PC-9 (cell line): ENCODE results near the gene SUMF1. TPM values are rescaled to one million over a fixed set of nuclear protein-coding genes. Genes with fewer than 3 reads are reported as not detected.
A peak's percentile ranks its signal among the peaks of the same experiment; 100 is the strongest.

Source experiments
- BruUV-seq: library from RNA; stranded (reverse); fragments of 400-500 nt; replicated peaks from 2 replicates; lab custom pipeline; 2021; lab: Mats Ljungman, UMichigan
- CTCF ChIA-PET: fragments of 300-600 bp; sonication (Branson Sonifier 250); formaldehyde crosslinking; loops from one replicate; lab custom pipeline; 2022; ENCODE audit warnings: antibody characterized with exemption; lab: Charles Lee
- POLR2A ChIA-PET: fragments of 300-600 bp; sonication (Branson Sonifier 250); formaldehyde crosslinking; loops from one replicate; lab custom pipeline; 2022; ENCODE audit warnings: antibody characterized with exemption; ENCODE audit not compliant: unreplicated experiment; lab: Charles Lee
- DNase-seq, 2 experiments: peaks; one replicate each; pipeline versions ENCODE4 v3.0.0 to v3.0.0-alpha.2; 2015 to 2022; ENCODE audit warnings: mixed read lengths in 1 of 2
- H2AFZ ChIP-seq: fragments of 200-600 bp; sonication (generic); 2 replicates; pipeline ENCODE4 v1.8.1; 2017; ENCODE audit warnings: antibody characterized with exemption
- H3F3A ChIP-seq: fragments of 200-600 bp; sonication (generic); 2 replicates; pipeline ENCODE4 v1.8.1; 2017; ENCODE audit warnings: antibody characterized with exemption, mild to moderate bottlenecking, low read depth; ENCODE audit not compliant: insufficient read depth
- H3K27ac ChIP-seq: fragments of 200-600 bp; sonication (generic); 2 replicates; pipeline ENCODE4 v1.6.1; 2016; ENCODE audit warnings: mixed run types
- H3K27me3 ChIP-seq: fragments of 200-600 bp; sonication (generic); 2 replicates; pipeline ENCODE4 v1.6.1; 2016; ENCODE audit warnings: low read depth, mixed run types; ENCODE audit not compliant: insufficient read depth
- H3K36me3 ChIP-seq: fragments of 200-600 bp; sonication (generic); 2 replicates; pipeline ENCODE4 v1.6.1; 2016; ENCODE audit warnings: low read depth, mixed run types
- H3K4me1 ChIP-seq: fragments of 200-600 bp; sonication (generic); replicated peaks from 2 replicates; pipeline ENCODE4 v1.6.1; 2016; ENCODE audit warnings: mixed run types; ENCODE audit not compliant: insufficient read depth
- H3K4me2 ChIP-seq: fragments of 200-600 bp; sonication (generic); 2 replicates; pipeline ENCODE4 v1.6.1; 2017; ENCODE audit warnings: mixed run types
- H3K4me3 ChIP-seq: fragments of 200-600 bp; sonication (generic); 2 replicates; pipeline ENCODE4 v1.6.1; 2016; ENCODE audit warnings: mixed run types
- H3K79me2 ChIP-seq: fragments of 200-600 bp; sonication (generic); 2 replicates; pipeline ENCODE4 v1.6.1; 2017; ENCODE audit warnings: low read depth, mixed run types
- H3K9me2 ChIP-seq: fragments of 200-600 bp; sonication (generic); 2 replicates; pipeline ENCODE4 v1.8.1; 2017; ENCODE audit warnings: mild to moderate bottlenecking; ENCODE audit not compliant: insufficient read depth
- H3K9me3 ChIP-seq: fragments of 200-600 bp; sonication (generic); 2 replicates; pipeline ENCODE4 v1.8.1; 2016; ENCODE audit warnings: low read depth; ENCODE audit not compliant: insufficient read depth
- H4K20me1 ChIP-seq: fragments of 200-600 bp; sonication (generic); 2 replicates; pipeline ENCODE4 v1.8.1; 2017; ENCODE audit not compliant: insufficient read depth
- CTCF ChIP-seq: fragments of 200-600 bp; sonication (generic); conservative IDR thresholded peaks from 2 replicates; pipeline ENCODE4 v1.6.1; 2017; ENCODE audit warnings: mixed run types, antibody characterized with exemption, mild to moderate bottlenecking, moderate library complexity
- EZH2 ChIP-seq: fragments of 200-600 bp; sonication (generic); IDR thresholded peaks from 2 replicates; pipeline ENCODE4 v1.8.0; 2017; ENCODE audit warnings: antibody characterized with exemption, low read depth
- intact Hi-C: fragments of 100-400 bp; cut with micrococcal nuclease; formaldehyde crosslinking; loops from one replicate; pipeline ENCODE4 v1.10.0; 2022; ENCODE audit not compliant: unreplicated experiment
- total RNA-seq: library from RNA; stranded (reverse); gene quantifications from 2 replicates; pipeline ENCODE4 v1.2.3, GENCODE V29; 2021

SUMF1 gene
- total RNA-seq, 1 experiment from 2014 or later: 41.6 TPM

GRCh38 chr3:4426782-4427344, 40.2 kb downstream of the SUMF1 start:
- intact Hi-C loops: no loop called here
- Histone ChIP-seq H3K9me2 (no peaks in the 10 kb centered on the region), H3K36me3 (no peaks in the 10 kb centered on the region), H3K4me1 (peaks cover 23% of the 10 kb centered on the region), H3K79me2 (no peaks in the 10 kb centered on the region), H3K27me3 (no peaks in the 10 kb centered on the region), H4K20me1 (no peaks in the 10 kb centered on the region), H3K27ac (peak overlapping the region; percentile 39; the same call in 1 of the 2 replicates), H3K9me3 (no peaks in the 10 kb centered on the region), H3K4me2 (peak overlapping the region; percentile 43), H3K4me3 (no peak overlapping the region), H2AFZ (no peak overlapping the region), H3F3A (peaks cover 15% of the 10 kb centered on the region; the same call in 1 of the 2 replicates)
- TF ChIP-seq CTCF: no peak
- TF ChIP-seq EZH2: no peak
- CTCF ChIA-PET: no interaction called here
- POLR2A ChIA-PET: interaction anchor here (0.7 kb wide), 1 partner anchor 72 kb away, joined by 4 read pairs; no protein-coding TSS in a partner anchor
- no TSS peak for BruUV-seq
- DNase-seq: peak; percentile 39 to 80

- DNase-seq: peak in 1 of 2 experiments; percentile 73
- no peaks in the 10 kb centered on the region for H3K27me3 ChIP-seq
- ChIA-PET CTCF (no interaction called here), POLR2A (no interaction called here)
- intact Hi-C loops: no loop called here
- peaks cover 25% of the 10 kb centered on the region for H3K4me1 ChIP-seq
- no peaks in the 10 kb centered on the region for H3K9me2 ChIP-seq
- peak overlapping the region; percentile 39 for H3K27ac ChIP-seq
- H3K79me2 ChIP-seq: no peaks in the 10 kb centered on the region
- no peak overlapping the region for H3K4me3 ChIP-seq
- H2AFZ ChIP-seq: no peak overlapping the region
- peak overlapping the region; percentile 43; the same call in 1 of the 2 replicates for H3K4me2 ChIP-seq
- no peaks in the 10 kb centered on the region for H4K20me1 ChIP-seq
- TF ChIP-seq EZH2 (no peak), CTCF (no peak)
- peaks cover 15% of the 10 kb centered on the region; the same call in 1 of the 2 replicates for H3F3A ChIP-seq
- no TSS peak for BruUV-seq
- no peaks in the 10 kb centered on the region for H3K9me3 ChIP-seq
- H3K36me3 ChIP-seq: no peaks in the 10 kb centered on the region
These were observed 40.7 kb downstream of the SUMF1 start for GRCh38 chr3:4426261-4426781.

- intact Hi-C loops: no loop called here
- H2AFZ ChIP-seq: no peak overlapping the region
- H3K9me2 ChIP-seq: no peaks in the 10 kb centered on the region
- ChIA-PET POLR2A (interaction anchor here (0.6 kb wide), 1 partner anchor 68 kb away, joined by 4 read pairs; no protein-coding TSS in a partner anchor), CTCF (no interaction called here)
- peak overlapping the region; percentile 39; the same call in 1 of the 2 replicates for H3K27ac ChIP-seq
- BruUV-seq: no TSS peak
- no peak for TF ChIP-seq CTCF
- TF ChIP-seq EZH2: no peak
- H3K4me2 ChIP-seq: no peak overlapping the region
- peaks cover 31% of the 10 kb centered on the region for H3K4me1 ChIP-seq
- H3F3A ChIP-seq: peaks cover 15% of the 10 kb centered on the region; the same call in 1 of the 2 replicates
- H3K27me3 ChIP-seq: no peaks in the 10 kb centered on the region
- H3K4me3 ChIP-seq: no peak overlapping the region
- H3K9me3 ChIP-seq: no peaks in the 10 kb centered on the region
- no peaks in the 10 kb centered on the region for H3K79me2 ChIP-seq
- DNase-seq: no peak
- H3K36me3 ChIP-seq: no peaks in the 10 kb centered on the region
- no peaks in the 10 kb centered on the region for H4K20me1 ChIP-seq
These were observed 41.4 kb downstream of the SUMF1 start for GRCh38 chr3:4425707-4426106.
